Brain microvascular endothelial cell (primary cell): ENCODE data around the gene IFRD1.

Experiments
- DNase-seq: peaks from one replicate; pipeline ENCODE4 v3.0.0-alpha.2; 2020
- H3K27ac ChIP-seq: fragments of 250-450 bp; sonication (Bioruptor Pico); 2 replicates; pipeline ENCODE4 v1.5.1; 2020; ENCODE audit warnings: mild to moderate bottlenecking, moderate library complexity
- H3K27me3 ChIP-seq: fragments of 250-450 bp; sonication (Bioruptor Pico); replicated peaks from 2 replicates; pipeline ENCODE4 v1.5.1; 2020; ENCODE audit warnings: mild to moderate bottlenecking
- H3K36me3 ChIP-seq: fragments of 250-450 bp; sonication (Bioruptor Pico); replicated peaks from 2 replicates; pipeline ENCODE4 v1.5.1; 2020; ENCODE audit warnings: mild to moderate bottlenecking
- H3K4me3 ChIP-seq: 2 replicates; pipeline ENCODE4 v1.5.1; 2011; ENCODE audit warnings: low read depth, mild to moderate bottlenecking, control low read depth, low read length, moderate library complexity
- in situ Hi-C: cut with HindIII; loops from 2 replicates; pipeline ENCODE4 v1.10.0; 2017; ENCODE audit warnings: low sequenced_read_pairs, low pct_ligation_motif_present
- TF ChIP-seq, protein P1 (sequence below): IDR thresholded peaks from 2 replicates; pipeline ENCODE4 v1.5.1; 2011; ENCODE audit warnings: low read depth, mild to moderate bottlenecking, moderate library complexity, low read length, control low read depth, inconsistent platforms; ENCODE audit errors: missing control alignments

Gene IFRD1

DNA sequence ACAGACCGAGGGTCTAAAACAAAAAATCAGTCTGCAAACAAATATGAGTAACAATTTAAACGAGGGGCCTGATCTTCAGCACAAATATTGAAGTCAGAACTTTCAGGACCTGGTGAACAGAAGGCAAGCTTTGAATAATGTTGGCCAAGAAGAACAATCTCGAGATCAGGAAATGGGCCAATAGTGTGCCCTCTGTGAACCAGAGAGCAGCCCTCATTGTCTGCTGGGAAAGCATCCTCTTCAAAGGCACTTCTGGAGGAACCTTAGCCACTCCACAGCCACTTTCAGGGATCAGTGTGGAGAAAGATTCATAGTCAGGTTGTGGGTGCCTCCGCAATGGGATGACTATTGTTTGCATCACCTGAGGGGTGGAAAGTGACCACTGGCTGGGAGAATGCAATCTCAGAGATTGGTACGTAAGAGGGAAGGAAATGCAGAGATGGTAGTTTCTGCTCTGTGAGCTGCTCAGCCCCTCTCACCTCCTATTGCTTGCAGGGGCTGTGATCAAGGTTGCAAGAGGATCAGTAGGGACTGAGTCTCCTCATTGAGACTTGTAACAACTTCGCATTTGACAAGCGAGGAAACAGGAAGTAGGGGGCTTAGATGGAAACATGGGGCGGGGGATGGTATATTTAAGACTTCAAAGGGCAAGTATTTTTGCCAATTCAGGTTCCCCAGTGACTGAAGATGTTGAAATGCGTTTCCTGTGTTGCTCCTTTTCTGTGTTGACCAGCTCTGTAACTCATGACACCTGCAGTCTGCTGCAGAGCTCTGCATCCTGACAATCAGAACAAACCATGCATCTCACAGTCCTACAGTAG, 28.4 kb upstream of the IFRD1 start:
- H3K27ac ChIP-seq: no peak overlapping the region
- DNase-seq: no peak
- TF ChIP-seq, protein P1, sequence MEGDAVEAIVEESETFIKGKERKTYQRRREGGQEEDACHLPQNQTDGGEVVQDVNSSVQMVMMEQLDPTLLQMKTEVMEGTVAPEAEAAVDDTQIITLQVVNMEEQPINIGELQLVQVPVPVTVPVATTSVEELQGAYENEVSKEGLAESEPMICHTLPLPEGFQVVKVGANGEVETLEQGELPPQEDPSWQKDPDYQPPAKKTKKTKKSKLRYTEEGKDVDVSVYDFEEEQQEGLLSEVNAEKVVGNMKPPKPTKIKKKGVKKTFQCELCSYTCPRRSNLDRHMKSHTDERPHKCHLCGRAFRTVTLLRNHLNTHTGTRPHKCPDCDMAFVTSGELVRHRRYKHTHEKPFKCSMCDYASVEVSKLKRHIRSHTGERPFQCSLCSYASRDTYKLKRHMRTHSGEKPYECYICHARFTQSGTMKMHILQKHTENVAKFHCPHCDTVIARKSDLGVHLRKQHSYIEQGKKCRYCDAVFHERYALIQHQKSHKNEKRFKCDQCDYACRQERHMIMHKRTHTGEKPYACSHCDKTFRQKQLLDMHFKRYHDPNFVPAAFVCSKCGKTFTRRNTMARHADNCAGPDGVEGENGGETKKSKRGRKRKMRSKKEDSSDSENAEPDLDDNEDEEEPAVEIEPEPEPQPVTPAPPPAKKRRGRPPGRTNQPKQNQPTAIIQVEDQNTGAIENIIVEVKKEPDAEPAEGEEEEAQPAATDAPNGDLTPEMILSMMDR: no peak
- H3K27me3 ChIP-seq: no peaks in the 10 kb centered on the region
- in situ Hi-C loops: loop anchor here (25.0 kb wide), 1 partner anchor 660 kb away; no protein-coding TSS in a partner anchor
- H3K36me3 ChIP-seq: no peaks in the 10 kb centered on the region
- H3K4me3 ChIP-seq: no peak overlapping the region

GRCh38 chr7:112422842-112423496, 27.3 kb upstream of the IFRD1 start:
- Histone ChIP-seq H3K36me3 (no peaks in the 10 kb centered on the region), H3K27me3 (no peaks in the 10 kb centered on the region), H3K4me3 (no peak overlapping the region), H3K27ac (peak overlapping the region; percentile 48)
- peak; percentile 84 for DNase-seq
- TF ChIP-seq, protein P1: no peak
- in situ Hi-C loops: loop anchor here (25.0 kb wide), 1 partner anchor 661 kb away; no protein-coding TSS in a partner anchor

- TF ChIP-seq, protein P1: no peak
- Histone ChIP-seq H3K36me3 (no peaks in the 10 kb centered on the region), H3K27me3 (no peaks in the 10 kb centered on the region), H3K4me3 (no peak overlapping the region), H3K27ac (no peak overlapping the region)
- in situ Hi-C loops: loop anchor here (25.0 kb wide), 1 partner anchor 662 kb away; no protein-coding TSS in a partner anchor
- no peak for DNase-seq
These were observed 26.3 kb upstream of the IFRD1 start for GRCh38 chr7:112423987-112424386.

- Histone ChIP-seq H3K36me3 (no peaks in the 10 kb centered on the region), H3K27me3 (no peaks in the 10 kb centered on the region), H3K27ac (no peak overlapping the region), H3K4me3 (no peak overlapping the region)
- TF ChIP-seq, protein P1: no peak
- in situ Hi-C loops: no loop called here
- DNase-seq: no peak
These were observed 22.3 kb upstream of the IFRD1 start for GRCh38 chr7:112427984-112428383.

- Histone ChIP-seq H3K4me3 (no peak overlapping the region), H3K36me3 (no peaks in the 10 kb centered on the region), H3K27ac (no peak overlapping the region), H3K27me3 (no peaks in the 10 kb centered on the region)
- in situ Hi-C loops: no loop called here
- DNase-seq: no peak
- TF ChIP-seq, protein P1: no peak
These were observed 21.5 kb upstream of the IFRD1 start for GRCh38 chr7:112428715-112429114.
